Stimulated activated CD8-positive, alpha-beta memory T cell treated with anti-CD3 and anti-CD28 coated beads, Interleukin-7, amount 100 ng/mL, for 1 hour (primary cell): ENCODE measurements around the gene HGS.

Source experiments
- DNase-seq, 2 donors: peaks; one replicate each; pipeline ENCODE4 v3.0.0-alpha.2; 2020; ENCODE audit warnings: low read depth in 2 of 2

HGS gene

DNA sequence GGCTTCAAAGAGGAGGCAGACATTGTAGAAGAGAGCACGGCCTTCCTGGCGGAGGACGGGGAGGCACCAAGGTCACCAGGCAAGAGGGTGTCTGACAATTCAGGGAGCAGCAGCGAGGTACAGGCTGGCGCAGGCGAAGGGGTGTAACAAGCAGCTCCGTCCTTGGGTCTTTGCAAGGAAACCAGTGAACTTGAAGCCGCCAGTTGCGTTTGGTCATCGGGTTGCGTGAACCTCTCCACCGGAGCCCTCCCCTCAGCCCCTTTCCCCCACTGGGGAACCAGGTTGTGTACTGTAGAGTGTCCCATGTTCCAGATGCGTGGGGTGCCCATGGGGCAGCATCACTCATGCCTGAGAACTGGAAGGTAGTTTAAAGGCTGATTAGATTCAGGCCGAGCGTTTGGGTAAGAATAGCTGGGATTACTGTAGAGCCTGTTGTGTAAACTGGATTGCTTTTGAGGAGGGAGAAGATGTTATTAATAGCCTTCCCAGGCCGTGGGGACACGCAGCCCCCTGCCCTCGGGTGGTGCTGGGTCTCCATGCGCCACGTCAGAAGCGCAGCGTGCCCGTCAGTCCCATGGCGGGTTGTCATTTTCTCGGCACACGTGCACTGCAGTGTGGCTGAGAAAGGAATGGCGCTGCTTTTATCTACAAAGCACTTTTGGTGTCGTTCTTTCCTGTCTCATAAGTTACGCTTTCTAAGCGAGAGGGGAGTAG, 21.9 kb downstream of the HGS start:
- no peak for DNase-seq

DNA sequence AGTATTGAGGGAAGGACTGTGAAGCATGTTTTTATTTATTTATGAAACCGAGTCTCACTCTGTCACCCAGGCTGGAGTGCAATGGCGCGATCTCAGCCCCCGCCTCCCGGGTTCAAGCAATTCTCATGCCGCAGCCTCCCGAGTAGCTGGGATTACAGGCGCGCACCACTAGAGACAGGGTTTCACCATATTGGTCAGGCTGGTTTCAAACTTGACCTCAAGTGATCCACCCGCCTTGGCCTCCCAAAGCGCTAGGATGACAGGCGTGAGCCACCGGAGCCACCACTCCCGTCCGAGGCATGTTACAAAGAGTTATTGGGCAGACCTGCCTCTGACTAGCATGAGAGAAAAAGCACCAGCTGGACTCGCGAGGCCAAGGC, 22.4 kb downstream of the HGS start:
- DNase-seq = no peak

DNA sequence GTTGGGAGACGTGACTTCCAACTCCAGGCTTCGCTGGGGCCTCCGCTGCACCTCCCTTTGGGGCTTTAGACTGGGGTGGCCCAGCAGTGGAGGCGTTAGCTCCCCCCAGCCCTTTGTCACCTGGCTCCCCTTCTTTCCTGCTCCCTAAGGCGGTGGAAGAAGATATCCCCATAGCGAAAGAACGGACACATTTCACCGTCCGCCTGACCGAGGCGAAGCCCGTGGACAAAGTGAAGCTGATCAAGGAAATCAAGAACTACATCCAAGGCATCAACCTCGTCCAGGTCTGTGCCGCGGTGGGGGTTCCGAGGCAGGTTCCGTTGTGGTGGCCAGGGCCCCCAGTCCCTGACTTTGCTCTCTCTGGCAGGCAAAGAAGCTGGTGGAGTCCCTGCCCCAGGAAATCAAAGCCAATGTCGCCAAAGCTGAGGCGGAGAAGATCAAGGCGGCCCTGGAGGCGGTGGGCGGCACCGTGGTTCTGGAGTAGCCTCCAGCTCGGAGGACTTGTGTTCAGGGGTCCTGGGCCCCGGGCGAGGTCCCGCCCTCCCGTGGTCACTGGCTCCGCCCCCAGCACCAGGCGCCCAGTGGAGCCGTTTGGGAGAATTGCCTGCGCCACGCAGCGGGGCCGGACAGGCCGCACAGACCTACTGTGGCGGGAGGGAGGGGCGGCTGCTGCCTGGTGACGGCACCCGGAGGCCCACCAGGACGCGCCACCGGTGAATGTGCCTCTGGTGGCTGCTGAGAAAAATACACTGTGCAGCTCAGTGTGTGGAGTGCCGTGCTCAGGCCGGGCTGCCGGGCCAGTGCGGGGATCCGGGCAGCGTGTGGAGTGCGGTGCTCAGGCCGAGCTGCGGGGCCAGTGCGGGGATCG, 23.2 kb downstream of the HGS start:
- no peak for DNase-seq

DNA sequence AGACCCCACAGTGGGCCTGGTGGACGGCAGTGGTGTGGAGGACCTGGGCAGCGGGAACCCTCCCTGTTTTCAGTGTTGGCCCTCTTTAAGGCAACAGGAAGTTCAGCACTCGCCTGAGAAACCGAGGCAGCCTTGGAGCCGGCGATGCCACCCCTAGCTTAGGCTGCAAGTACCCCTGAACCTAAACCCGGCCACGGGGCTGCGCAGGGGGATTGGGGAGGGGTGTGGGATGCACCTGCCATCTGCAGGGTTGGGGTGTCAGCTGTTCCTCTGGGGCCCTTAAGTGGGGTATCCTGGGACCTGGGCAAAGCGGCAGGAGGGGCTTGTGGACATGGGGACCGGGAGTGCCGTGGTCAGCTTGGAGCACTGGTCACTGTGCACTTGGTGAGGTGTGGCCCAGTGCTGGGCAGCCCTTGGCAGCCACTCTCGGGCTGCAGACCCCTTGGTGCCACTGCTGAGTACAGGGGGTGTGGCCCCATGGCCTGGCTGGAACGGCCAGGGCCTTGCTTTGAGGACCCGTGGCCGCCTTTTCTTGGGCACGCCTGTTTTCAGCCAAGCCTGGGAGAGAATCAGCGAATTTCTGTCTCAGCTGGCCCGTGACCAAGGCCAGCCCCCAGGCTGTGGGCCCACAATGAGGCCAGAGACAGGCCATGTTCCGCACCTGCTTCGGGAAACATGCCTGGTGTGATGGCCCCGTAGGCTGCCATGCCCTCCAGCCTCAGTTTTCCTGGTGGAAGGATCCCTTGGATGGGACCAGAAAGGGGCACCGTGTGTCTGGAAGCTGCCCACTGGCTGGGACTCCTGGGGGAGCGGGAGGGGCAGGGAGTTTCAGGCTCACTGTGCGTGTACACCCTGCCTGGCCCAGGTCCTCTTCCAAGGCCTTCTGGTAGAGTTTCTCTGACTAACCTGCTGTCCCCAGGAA, 24.2 kb downstream of the HGS start:
- DNase-seq = no peak

DNA sequence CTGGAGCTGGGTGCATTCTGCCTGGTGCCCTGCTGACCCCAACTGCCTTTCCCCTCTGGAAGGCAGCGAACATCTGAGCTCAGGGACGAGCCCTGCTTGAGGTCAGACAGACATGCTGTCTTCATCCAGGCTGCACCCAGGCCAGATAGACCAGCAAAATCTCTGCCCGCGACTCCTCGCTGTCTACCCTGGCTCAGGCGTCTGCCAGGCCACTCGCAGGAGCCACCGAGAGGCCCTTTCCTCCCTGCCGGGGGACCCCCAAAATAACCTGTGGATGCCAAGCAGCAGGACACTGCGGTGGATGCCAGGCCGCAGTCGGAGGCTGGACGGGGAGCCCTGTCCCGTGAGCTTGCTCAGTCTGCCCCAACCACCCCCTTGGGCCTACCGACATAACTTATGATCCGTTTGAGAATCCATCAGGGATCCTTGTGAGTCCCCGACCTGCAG, 25.0 kb downstream of the HGS start:
- DNase-seq = no peak

DNA sequence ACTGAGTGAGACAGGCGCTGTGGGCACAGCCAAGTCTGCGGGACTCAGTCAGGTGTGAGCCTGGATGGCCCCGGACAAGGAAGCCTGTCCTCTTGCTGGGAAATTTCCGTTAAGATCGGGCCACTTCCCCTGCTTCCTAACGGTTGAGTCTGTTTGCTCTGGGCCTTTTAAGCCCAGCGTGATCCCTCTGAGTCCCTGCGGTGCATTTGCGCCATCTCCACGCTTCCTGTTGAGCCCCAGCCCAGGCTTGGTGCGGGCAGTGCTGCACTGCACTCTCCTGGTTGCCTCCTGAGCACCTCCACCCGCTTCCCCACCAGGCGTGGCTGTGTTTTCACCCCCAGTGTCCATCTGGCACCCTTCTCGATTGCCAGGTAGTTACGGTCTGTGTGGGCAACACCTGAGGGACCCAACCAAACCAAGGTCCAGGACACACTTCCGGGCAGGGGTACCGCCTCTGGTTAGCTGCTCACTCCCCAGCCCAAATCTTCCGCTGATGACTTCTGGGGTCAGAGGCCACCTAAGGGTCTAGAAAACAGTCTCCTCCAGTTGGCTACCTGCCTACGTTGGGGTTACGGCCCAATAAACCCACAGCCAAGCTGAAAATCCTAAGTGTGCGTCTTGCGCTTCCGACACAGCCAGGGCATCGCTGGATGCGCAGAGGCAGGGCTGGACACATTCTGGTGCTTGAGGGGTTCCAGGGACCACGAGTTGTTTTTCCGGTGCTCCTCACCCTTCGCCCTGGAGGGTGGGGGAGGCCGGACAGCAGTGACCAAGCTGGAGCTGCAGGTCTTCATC, 26.9 kb downstream of the HGS start:
- DNase-seq = no peak

DNA sequence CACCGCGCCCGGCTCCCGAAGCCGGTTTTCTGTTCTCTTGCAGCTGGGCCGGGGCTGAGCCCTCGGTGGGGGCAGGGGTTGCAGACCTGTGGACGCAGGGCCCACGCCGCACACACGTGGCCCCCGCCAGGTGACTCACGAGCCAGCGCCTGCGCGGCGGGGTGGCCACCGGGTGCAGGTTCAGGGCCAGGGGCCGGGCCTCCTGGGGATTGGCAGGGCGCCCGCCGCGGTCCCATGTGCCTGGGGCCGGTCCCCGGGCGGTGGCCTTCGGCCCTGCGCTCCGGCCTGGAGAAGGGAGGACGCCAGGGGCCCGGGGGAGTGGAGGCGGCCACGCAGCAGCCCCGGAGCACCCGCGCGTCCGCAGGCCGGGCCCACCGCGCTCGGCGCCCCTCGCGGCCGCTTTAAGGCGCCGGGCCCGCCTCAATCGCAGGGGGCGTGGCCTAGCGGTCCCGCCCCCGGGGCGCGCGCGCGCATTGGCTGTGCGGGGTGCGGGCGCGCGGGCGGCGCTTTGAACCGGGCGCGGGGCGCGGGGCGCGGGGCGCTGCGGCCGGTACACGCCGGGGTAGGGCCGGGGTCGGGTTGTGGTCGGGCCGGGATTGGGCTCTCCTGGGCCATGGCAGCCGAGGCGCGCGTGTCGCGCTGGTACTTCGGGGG, 28.1 kb downstream of the HGS start, which contains the start of gene SLC25A10:
TSS of gene SLC25A10 (plus strand) at position 471 of the 654 bp plus-strand sequence. CDS start at position 614, 143 bp downstream.
- DNase-seq = peak; percentile 36 to 53

DNA sequence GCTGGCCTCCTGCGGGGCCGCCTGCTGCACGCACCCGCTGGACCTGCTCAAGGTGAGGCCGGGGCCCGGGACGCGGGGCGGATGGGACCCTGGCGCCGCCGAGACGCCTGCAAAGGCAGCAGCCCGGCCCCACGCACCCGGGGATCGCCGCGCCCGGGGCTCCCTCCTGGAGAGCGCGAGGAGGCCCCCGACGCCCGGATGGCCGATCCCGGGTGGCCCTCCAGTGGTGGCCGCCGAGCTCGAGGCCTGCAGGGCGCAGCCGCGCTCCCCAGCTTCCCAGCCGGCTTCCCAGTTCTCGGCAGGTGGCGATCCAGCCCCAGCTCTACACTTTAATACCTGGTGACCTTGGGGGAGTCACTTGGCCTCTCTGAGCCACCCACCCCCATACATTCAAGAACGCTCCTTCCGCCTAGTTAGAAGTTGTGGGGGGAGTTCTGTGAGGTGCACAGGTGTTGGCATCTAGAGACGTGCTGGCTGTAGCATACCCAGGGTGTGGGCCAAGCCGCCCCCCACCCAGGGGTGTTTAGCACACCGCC, 28.7 kb downstream of the HGS start:
- no peak for DNase-seq

DNA sequence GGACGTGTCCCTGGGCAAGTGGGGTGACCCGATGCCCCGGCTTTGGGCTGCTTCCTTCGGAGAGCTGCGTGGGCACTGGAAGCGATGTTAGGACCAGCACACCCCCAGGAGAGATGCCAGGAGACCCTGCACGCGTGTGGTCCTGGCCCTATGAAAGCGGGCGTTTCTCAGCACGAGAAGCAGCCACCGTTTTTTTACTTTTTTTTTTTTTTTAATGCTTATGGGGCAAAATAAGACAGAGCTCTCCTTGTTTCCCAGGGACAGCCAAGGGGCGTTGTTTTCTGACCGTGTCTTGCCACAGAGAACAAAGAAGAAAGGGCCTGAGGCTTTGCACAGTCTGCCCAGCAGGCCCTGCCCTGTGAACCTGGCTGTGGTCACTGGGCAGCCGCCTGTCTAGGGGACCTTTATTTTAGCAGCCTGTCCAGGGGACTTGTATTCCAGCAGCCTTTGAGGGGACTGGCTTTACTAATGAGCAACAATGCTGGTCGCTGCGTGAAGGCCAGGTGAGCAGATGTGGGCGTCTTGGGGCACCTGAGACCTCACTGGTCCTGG, 29.3 kb downstream of the HGS start:
- DNase-seq = no peak

DNA sequence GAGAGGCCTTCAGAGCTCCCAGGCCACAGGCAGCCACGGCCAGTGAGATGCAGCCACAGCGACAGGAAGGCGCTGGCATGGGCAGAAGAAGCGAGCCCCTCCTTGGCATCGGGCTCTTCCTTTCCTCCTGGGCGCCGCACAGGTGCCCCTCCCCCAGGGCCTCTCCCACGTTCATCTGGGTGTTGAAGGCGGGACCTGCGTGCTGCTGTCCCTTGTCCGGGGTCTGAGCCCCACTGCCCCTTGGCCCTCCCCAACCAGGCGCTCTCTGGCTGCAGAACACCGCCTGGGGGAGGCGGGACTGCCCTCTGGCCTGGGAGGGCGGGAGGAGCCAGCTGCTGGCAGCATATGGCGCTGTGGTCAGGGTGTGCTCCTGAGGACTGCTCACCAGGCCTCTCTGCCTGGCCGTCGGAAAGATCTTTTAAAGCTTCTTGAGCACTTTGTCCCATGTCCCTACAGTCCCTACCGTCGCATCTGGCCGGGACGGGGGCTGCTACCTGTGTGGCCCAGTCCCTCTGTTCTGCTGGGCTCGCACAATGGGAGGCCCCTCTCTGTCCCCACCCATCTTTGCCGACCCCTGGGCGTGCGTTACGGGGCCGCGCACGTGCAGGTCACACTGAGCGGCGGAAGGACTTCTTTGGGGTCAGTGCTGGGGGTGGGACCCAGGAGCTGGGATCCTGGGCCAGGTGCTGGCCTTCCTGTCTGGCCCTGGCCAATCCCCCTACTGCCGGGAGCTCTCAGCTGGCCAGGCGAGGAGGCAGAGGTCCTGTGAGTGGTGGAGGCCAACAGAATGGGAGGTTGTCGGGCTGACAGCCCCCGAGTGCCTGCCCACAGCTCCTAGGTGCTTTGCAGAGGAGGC, 30.0 kb downstream of the HGS start:
- DNase-seq = no peak

DNA sequence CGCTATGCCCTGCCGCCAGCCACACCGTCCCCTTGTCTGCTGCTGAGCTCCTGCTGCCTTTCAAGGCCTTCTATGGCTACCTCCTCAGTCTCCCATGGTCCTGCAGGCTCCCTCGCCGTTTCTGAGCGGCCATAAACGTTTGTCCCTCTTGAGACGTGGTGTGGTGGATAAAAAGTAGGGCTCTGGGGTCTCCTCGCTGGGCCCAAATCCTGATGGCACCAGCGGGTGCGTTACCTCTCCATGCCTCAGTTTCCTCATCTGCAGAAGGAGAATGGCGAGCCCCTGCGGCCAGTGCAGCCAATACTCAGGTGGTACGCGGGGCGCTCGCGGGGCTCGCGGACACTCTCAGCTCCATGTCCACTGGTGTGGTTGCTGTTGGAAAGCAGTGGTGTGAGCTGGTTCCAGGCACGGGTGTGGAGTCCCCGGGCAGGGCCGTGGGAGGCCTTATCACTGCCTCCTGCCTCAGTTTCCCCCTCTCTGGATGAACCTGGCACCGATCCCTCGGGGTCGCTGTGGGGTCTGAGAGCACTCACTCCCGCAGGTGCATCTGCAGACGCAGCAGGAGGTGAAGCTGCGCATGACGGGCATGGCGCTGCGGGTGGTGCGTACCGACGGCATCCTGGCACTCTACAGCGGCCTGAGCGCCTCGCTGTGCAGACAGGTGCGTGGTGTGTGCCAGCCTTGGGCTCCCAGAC, 30.7 kb downstream of the HGS start:
- no peak for DNase-seq

DNA sequence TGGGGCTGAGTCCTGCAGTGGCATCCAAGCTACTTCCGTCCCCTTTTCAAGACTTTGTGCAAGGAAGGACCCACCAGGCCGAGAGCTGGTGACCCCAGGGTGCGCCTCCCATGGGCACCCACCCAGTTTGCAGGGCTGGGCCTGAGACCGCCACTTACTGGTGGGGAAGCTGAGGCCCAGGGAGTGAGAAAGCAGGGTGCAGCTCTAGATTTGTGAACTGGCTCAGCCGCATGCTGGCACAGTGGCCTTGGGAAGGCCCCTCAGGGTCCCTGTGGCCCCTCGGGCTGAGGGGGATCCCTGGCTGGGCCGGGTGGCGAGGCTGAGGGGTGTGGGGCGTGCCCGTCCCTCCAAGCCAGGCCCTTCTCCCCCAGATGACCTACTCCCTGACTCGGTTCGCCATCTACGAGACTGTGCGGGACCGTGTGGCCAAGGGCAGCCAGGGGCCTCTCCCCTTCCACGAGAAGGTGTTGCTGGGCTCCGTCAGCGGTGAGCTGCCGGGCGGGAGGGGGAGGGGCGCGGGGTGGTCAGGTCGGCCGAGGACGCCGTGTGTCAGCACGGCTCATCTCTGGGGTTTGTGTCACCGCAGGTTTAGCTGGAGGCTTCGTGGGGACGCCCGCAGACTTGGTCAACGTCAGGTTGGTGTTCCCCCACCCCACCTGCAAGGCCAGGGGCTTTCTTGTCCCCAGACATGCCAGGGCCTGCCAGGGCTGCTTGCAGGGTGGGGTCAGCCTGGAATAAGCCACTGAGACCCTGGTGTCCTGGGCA, 31.5 kb downstream of the HGS start:
- DNase-seq = no peak

DNA sequence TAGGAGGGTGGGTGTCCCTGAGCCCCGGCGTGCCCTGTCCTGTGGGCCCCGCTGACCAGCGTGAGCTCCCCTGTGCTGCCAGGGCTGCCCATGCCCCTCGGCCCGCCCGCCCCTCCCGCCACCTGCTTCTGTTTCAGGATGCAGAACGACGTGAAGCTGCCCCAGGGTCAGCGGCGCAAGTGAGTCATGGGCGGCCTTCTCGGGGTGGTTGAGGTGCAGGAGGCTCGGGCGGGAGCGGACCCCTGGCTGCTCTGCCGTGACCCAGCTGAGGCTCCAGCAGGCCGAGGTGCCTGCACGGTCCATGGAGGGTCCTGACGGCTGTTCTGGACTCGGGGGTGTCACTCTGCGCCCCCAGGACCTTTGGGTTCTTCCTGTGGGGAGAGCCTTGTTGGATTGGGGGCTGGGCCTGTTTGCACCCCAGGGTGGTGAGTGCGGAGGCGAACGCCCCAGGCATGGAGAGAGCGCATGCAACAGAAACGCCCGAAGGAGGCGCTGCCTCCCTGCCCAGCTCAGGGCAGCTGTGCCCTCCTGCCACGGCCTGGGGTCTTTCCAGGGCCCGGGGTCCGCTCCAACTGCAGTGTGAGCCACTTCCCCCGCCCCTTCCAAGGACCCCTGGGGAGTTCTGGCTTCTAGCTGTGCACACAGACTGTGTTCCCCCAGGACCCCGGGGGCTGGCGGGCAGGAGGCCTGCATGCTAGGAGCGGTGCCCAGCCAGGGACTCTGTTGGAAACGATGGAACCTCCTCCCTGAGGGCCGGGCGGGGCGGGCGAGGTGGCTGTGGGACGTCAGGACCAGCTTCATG, 32.3 kb downstream of the HGS start:
- DNase-seq = no peak

DNA sequence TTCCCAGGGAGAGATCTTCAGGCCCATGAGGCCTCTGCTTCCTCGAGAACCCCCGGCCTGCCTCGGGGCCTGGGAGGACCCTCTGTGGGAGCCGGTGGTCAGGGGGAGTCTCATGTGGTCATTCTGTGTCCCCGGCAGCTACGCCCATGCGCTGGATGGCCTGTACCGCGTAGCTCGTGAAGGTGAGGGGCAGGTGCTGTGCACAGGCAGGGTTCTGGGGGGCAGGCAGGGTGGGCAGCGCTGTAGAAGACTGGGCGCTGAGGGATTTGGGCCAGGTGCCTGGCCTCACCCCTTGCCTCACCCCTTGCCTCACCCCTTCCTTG, 32.8 kb downstream of the HGS start:
- no peak for DNase-seq

DNA sequence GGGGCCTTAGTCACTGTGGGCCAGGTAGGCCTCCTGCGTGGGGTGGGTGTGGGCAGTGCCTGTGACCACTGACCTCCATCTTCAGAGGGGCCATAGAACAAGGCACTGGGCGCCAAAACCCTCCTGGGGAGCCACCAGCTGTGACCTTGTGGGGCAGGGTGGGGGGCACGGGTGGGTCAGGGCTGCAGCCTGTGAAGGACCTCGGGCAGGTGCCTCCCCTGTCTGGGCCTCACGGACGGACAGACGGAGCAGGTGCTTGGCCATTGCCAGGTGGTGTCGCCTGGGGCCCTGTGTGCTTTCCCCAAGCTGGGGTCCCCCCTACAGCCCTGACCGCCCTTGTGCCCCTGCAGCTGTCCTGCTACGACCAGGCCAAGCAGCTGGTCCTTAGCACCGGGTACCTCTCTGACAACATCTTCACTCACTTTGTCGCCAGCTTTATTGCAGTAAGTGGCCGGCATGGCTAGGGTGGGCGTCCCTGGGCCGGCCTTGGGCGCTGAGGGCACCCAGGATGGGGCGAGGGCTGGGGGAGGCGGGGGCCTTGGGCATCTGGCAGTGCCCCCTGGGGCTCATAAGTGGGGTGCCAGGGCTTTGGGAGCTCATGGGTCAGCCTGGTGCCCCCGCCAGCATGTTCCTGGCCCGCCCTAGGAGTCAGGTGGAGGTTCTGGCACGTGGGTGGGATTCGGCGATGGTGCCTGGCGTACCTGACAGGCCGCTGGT, 33.4 kb downstream of the HGS start:
- no peak for DNase-seq

DNA sequence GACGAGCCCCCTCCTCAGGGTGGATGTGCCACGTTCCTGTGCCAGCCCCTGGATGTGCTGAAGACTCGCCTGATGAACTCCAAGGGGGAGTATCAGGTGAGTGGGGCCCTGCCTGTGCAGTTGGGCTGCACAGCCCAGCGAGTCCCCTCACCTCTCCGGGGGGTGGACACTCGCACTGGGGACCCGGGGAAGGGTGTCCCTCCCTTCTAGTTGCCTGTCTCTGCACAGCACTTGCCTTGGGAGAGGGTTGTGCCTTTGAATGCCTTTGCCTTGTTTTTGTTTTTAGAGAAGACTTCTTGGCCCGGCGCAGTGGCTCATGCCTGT, 33.9 kb downstream of the HGS start:
- DNase-seq = no peak
